ENCODE data around the gene RABL6.
"Not testable (repeated sequence)": the region's sequence is repeated elsewhere in the genome, so short reads cannot be mapped to it uniquely, and the experiment has no call there.

RABL6 gene

GRCh38 chr9:136779808-136780207, 27.9 kb upstream of the RABL6 start:
- Histone ChIP-seq H3K4me2 (no peak overlapping the region), H3K4me1 (ENCODE audit: low read depth, poor library complexity, severe bottlenecking) (peaks cover 20% of the 10 kb centered on the region), H3K36me3 (ENCODE audit: insufficient read depth) (no peaks in the 10 kb centered on the region), H2AFZ (ENCODE audit: low read depth) (no peak overlapping the region), H3K27me3 (ENCODE audit: insufficient read depth, low read depth) (peaks cover 64% of the 10 kb centered on the region), H4K20me1 (ENCODE audit: insufficient read depth) (no peaks in the 10 kb centered on the region), H3K4me3 (IDR thresholded peaks at IDR 0.05; ENCODE audit: insufficient read depth, low read depth, low read length) (no peak overlapping the region), H3K79me2 (ENCODE audit: insufficient read depth, low read depth) (no peaks in the 10 kb centered on the region), H3K9ac (no peak overlapping the region), H3K27ac (no peak overlapping the region)
- TF ChIP-seq CTCF (conservative IDR thresholded peaks at IDR 0.05; ENCODE audit: low read depth, low read length) = no peak

- no peak overlapping the region for H2AFZ ChIP-seq (ENCODE audit: low read depth)
- peaks cover 32% of the 10 kb centered on the region for H3K4me1 ChIP-seq (ENCODE audit: low read depth, poor library complexity, severe bottlenecking)
- H3K9ac ChIP-seq = no peak overlapping the region
- no peaks in the 10 kb centered on the region for H4K20me1 ChIP-seq (ENCODE audit: insufficient read depth)
- no peak overlapping the region for H3K4me3 ChIP-seq (IDR thresholded peaks at IDR 0.05; ENCODE audit: insufficient read depth, low read depth, low read length)
- H3K36me3 ChIP-seq (ENCODE audit: insufficient read depth) = no peaks in the 10 kb centered on the region
- H3K27ac ChIP-seq = no peak overlapping the region
- H3K4me2 ChIP-seq = no peak overlapping the region
- no peak for TF ChIP-seq CTCF (conservative IDR thresholded peaks at IDR 0.05; ENCODE audit: low read depth, low read length)
- no peaks in the 10 kb centered on the region for H3K79me2 ChIP-seq (ENCODE audit: insufficient read depth, low read depth)
- peaks cover 54% of the 10 kb centered on the region for H3K27me3 ChIP-seq (ENCODE audit: insufficient read depth, low read depth)
Measured at GRCh38 chr9:136782452-136782851, 25.3 kb upstream of the RABL6 start.

GRCh38 chr9:136784249-136784996, 23.3 kb upstream of the RABL6 start:
- no peak overlapping the region for H3K27ac ChIP-seq
- no peaks in the 10 kb centered on the region for H3K79me2 ChIP-seq (ENCODE audit: insufficient read depth, low read depth)
- peak overlapping the region; percentile 4; the same call in 1 of the 2 replicates for H3K4me2 ChIP-seq

GRCh38 chr9:136784997-136785361, 22.8 kb upstream of the RABL6 start:
- H3K4me3 ChIP-seq (IDR thresholded peaks at IDR 0.05; ENCODE audit: insufficient read depth, low read depth, low read length) = no peak overlapping the region
- TF ChIP-seq CTCF (conservative IDR thresholded peaks at IDR 0.05; ENCODE audit: low read depth, low read length) = no peak
- no peaks in the 10 kb centered on the region for H3K36me3 ChIP-seq (ENCODE audit: insufficient read depth)
- peaks cover 43% of the 10 kb centered on the region for H3K4me1 ChIP-seq (ENCODE audit: low read depth, poor library complexity, severe bottlenecking)
- H2AFZ ChIP-seq (ENCODE audit: low read depth) = no peak overlapping the region
- no peaks in the 10 kb centered on the region for H4K20me1 ChIP-seq (ENCODE audit: insufficient read depth)
- no peaks in the 10 kb centered on the region for H3K79me2 ChIP-seq (ENCODE audit: insufficient read depth, low read depth)
- no peak overlapping the region for H3K27ac ChIP-seq
- H3K27me3 ChIP-seq (ENCODE audit: insufficient read depth, low read depth) = peaks cover 32% of the 10 kb centered on the region; the same call in 1 of the 2 replicates
- H3K9ac ChIP-seq = no peak overlapping the region
- H3K4me2 ChIP-seq = peak overlapping the region; percentile 4; the same call in 1 of the 2 replicates

More at GRCh38 chr9:136784249-136784996, 23.3 kb upstream of the RABL6 start:
- no peaks in the 10 kb centered on the region for H3K36me3 ChIP-seq (ENCODE audit: insufficient read depth)
- no peak overlapping the region for H3K9ac ChIP-seq
- H4K20me1 ChIP-seq (ENCODE audit: insufficient read depth) = no peaks in the 10 kb centered on the region
- H3K4me1 ChIP-seq (ENCODE audit: low read depth, poor library complexity, severe bottlenecking) = peaks cover 41% of the 10 kb centered on the region
- peaks cover 38% of the 10 kb centered on the region for H3K27me3 ChIP-seq (ENCODE audit: insufficient read depth, low read depth)
- no peak overlapping the region for H2AFZ ChIP-seq (ENCODE audit: low read depth)
- TF ChIP-seq CTCF (conservative IDR thresholded peaks at IDR 0.05; ENCODE audit: low read depth, low read length) = peak; percentile 66
- H3K4me3 ChIP-seq (IDR thresholded peaks at IDR 0.05; ENCODE audit: insufficient read depth, low read depth, low read length) = no peak overlapping the region

- not testable (repeated sequence) for H4K20me1 ChIP-seq (ENCODE audit: insufficient read depth); H2AFZ ChIP-seq (ENCODE audit: low read depth); H3K79me2 ChIP-seq (ENCODE audit: insufficient read depth, low read depth); H3K4me3 ChIP-seq (IDR thresholded peaks at IDR 0.05; ENCODE audit: insufficient read depth, low read depth, low read length); H3K27ac ChIP-seq; H3K9ac ChIP-seq; H3K36me3 ChIP-seq (ENCODE audit: insufficient read depth)
- Histone ChIP-seq H3K27me3 (ENCODE audit: insufficient read depth, low read depth) (peaks cover 25% of the 10 kb centered on the region; the same call in 1 of the 2 replicates), H3K4me2 (peak overlapping the region; percentile 4; the same call in 1 of the 2 replicates), H3K4me1 (ENCODE audit: low read depth, poor library complexity, severe bottlenecking) (peaks cover 50% of the 10 kb centered on the region)
Measured at GRCh38 chr9:136785565-136786355, 22.0 kb upstream of the RABL6 start.
